Measurements from ENCODE around the gene DESI1.
"Not testable (repeated sequence)": the region's sequence is repeated elsewhere in the genome, so short reads cannot be mapped to it uniquely, and the experiment has no call there.

The DESI1 gene

GRCh38 chr22:41582694-41583093 is 38.1 kb downstream of the DESI1 start:
- no peak for FAIRE-seq

- FAIRE-seq = no peak
Observed at GRCh38 chr22:41579997-41580355, 40.9 kb downstream of the DESI1 start.

GRCh38 chr22:41579297-41579996 is 41.4 kb downstream of the DESI1 start:
- FAIRE-seq = no peak

- no peak for FAIRE-seq
Observed at GRCh38 chr22:41578818-41579217, 42.0 kb downstream of the DESI1 start.

GRCh38 chr22:41578114-41578513 is 42.7 kb downstream of the DESI1 start:
- FAIRE-seq = no peak

GRCh38 chr22:41576877-41577276 is 44.0 kb downstream of the DESI1 start:
- no peak for FAIRE-seq

GRCh38 chr22:41575533-41575932 is 45.3 kb downstream of the DESI1 start:
- FAIRE-seq = no peak

- no peak for FAIRE-seq
Observed at GRCh38 chr22:41574847-41575381, 45.9 kb downstream of the DESI1 start.

GRCh38 chr22:41573677-41574076 is 47.2 kb downstream of the DESI1 start:
- FAIRE-seq = no peak

GRCh38 chr22:41572305-41572704 is 48.5 kb downstream of the DESI1 start:
- FAIRE-seq = not testable (repeated sequence)

GRCh38 chr22:41571786-41572185 is 49.1 kb downstream of the DESI1 start:
- FAIRE-seq = no peak

GRCh38 chr22:41570221-41570620 is 50.6 kb downstream of the DESI1 start:
- no peak for FAIRE-seq

- FAIRE-seq = no peak
Observed at GRCh38 chr22:41568811-41569210, 52.0 kb downstream of the DESI1 start.

GRCh38 chr22:41567512-41567768 is 53.4 kb downstream of the DESI1 start:
- no peak for FAIRE-seq

- FAIRE-seq = no peak
Observed at GRCh38 chr22:41565403-41566054, 55.3 kb downstream of the DESI1 start.

- FAIRE-seq = no peak
Observed at GRCh38 chr22:41564563-41564962, 56.3 kb downstream of the DESI1 start.

GRCh38 chr22:41563051-41563711 is 57.7 kb downstream of the DESI1 start:
- no peak for FAIRE-seq

GRCh38 chr22:41562461-41562860 is 58.4 kb downstream of the DESI1 start:
- FAIRE-seq = no peak

GRCh38 chr22:41561788-41562187 is 59.1 kb downstream of the DESI1 start:
- no peak for FAIRE-seq

- FAIRE-seq = no peak
Observed at GRCh38 chr22:41561335-41561734, 59.5 kb downstream of the DESI1 start.

- FAIRE-seq = no peak
Observed at GRCh38 chr22:41560095-41560471, 60.8 kb downstream of the DESI1 start.

GRCh38 chr22:41558241-41558630 is 62.6 kb downstream of the DESI1 start:
- not testable (repeated sequence) for FAIRE-seq

GRCh38 chr22:41557401-41558240 is 63.2 kb downstream of the DESI1 start:
- no peak for FAIRE-seq

Data from islet of Langerhans (tissue), 1 donor.